AG04449 (cell line): ENCODE results near the gene F2R.

Experiments used
- CTCF ChIA-PET: fragments of 350-600 bp; formaldehyde crosslinking; extraction: SDS; loops from one replicate; lab custom pipeline; 2021; ENCODE audit warnings: antibody characterized with exemption; lab: Yijun Ruan, JAX
- POLR2A ChIA-PET: fragments of 400-600, 350-600 bp; formaldehyde crosslinking; extraction: SDS; loops from one replicate; lab custom pipeline; 2020; ENCODE audit warnings: antibody characterized with exemption, inconsistent platforms; lab: Yijun Ruan, JAX
- DNase-seq: peaks from one replicate; pipeline ENCODE4 v3.0.0-alpha.2; 2010; ENCODE audit warnings: low read depth, low spot score
- H3K4me3 ChIP-seq: 2 replicates; pipeline ENCODE4 v1.5.1; 2011; ENCODE audit warnings: low read depth, mild to moderate bottlenecking, control low read depth, low read length
- CTCF ChIP-seq: IDR thresholded peaks from one replicate; pipeline ENCODE4 v1.5.1; 2011; ENCODE audit warnings: mild to moderate bottlenecking, moderate library complexity, low read length, control low read depth, inconsistent platforms; ENCODE audit not compliant: insufficient read depth; ENCODE audit errors: missing control alignments

F2R gene

GRCh38 chr5:76745670-76746069 is 29.7 kb downstream of the F2R start:
- TF ChIP-seq CTCF: no peak
- no peak overlapping the region for H3K4me3 ChIP-seq
- DNase-seq: no peak
- CTCF ChIA-PET: interaction anchor here (1.6 to 2.6 kb wide), 2 partner anchors 29 to 144 kb away, joined by 3 to 15 read pairs; no protein-coding TSS in a partner anchor
- POLR2A ChIA-PET: no interaction called here

GRCh38 chr5:76746677-76747076 is 30.8 kb downstream of the F2R start:
- no peak overlapping the region for H3K4me3 ChIP-seq
- ChIA-PET POLR2A (no interaction called here), CTCF (interaction anchor here (1.5 kb wide), 1 partner anchor 28 kb away, joined by 4 read pairs; no protein-coding TSS in a partner anchor)
- DNase-seq: no peak
- TF ChIP-seq CTCF: no peak

GRCh38 chr5:76747706-76748105 is 31.8 kb downstream of the F2R start:
- H3K4me3 ChIP-seq: no peak overlapping the region
- no peak for TF ChIP-seq CTCF
- CTCF ChIA-PET: interaction anchor here (1.5 kb wide), 1 partner anchor 27 kb away, joined by 4 read pairs; no protein-coding TSS in a partner anchor
- DNase-seq: no peak
- POLR2A ChIA-PET: no interaction called here

GRCh38 chr5:76751291-76751690 is 35.4 kb downstream of the F2R start:
- no peak for TF ChIP-seq CTCF
- CTCF ChIA-PET: interaction anchor here (2.6 kb wide), 1 partner anchor 23 kb away, joined by 10 read pairs; no protein-coding TSS in a partner anchor

GRCh38 chr5:76754668-76755078 is 38.7 kb downstream of the F2R start:
- POLR2A ChIA-PET: no interaction called here
- H3K4me3 ChIP-seq: no peak overlapping the region
- no peak for TF ChIP-seq CTCF
- no peak for DNase-seq
- CTCF ChIA-PET: interaction anchor here (1.1 to 5.1 kb wide), 2 partner anchors 21 to 153 kb away, joined by 3 to 35 read pairs; no protein-coding TSS in a partner anchor

More at GRCh38 chr5:76751291-76751690, 35.4 kb downstream of the F2R start:
- no peak overlapping the region for H3K4me3 ChIP-seq
- DNase-seq: no peak
- POLR2A ChIA-PET: no interaction called here

GRCh38 chr5:76755779-76756637 is 40.1 kb downstream of the F2R start:
- H3K4me3 ChIP-seq: no peak overlapping the region
- no peak for TF ChIP-seq CTCF
- CTCF ChIA-PET: interaction anchor here (1.9 to 5.1 kb wide), 2 partner anchors 19 to 157 kb away, joined by 4 to 35 read pairs; no protein-coding TSS in a partner anchor
- no peak for DNase-seq
- POLR2A ChIA-PET: interaction anchor here (0.6 kb wide), 1 partner anchor 1704 kb away, joined by 3 read pairs; the partner anchor contains the start of gene GCNT4
